ENCODE data around the gene THY1. TPM values are rescaled to one million over a fixed set of nuclear protein-coding genes. Genes with fewer than 3 reads are reported as not detected.

THY1 gene
- total and polyA plus RNA-seq, 7 donors = 0.42 to 6.4 (median 1.1) TPM

- TF ChIP-seq, protein P1, sequence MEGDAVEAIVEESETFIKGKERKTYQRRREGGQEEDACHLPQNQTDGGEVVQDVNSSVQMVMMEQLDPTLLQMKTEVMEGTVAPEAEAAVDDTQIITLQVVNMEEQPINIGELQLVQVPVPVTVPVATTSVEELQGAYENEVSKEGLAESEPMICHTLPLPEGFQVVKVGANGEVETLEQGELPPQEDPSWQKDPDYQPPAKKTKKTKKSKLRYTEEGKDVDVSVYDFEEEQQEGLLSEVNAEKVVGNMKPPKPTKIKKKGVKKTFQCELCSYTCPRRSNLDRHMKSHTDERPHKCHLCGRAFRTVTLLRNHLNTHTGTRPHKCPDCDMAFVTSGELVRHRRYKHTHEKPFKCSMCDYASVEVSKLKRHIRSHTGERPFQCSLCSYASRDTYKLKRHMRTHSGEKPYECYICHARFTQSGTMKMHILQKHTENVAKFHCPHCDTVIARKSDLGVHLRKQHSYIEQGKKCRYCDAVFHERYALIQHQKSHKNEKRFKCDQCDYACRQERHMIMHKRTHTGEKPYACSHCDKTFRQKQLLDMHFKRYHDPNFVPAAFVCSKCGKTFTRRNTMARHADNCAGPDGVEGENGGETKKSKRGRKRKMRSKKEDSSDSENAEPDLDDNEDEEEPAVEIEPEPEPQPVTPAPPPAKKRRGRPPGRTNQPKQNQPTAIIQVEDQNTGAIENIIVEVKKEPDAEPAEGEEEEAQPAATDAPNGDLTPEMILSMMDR (IDR thresholded peaks at IDR 0.05) = no peak
- Histone ChIP-seq H3K9me3 (no peaks in the 10 kb centered on the region), H3K4me3 (peak overlapping the region; percentile 84), H3K36me3 (ENCODE audit: insufficient read depth in 1 of 2, low read depth in 1 of 2) (no peaks in the 10 kb centered on the region), H3K27me3 (ENCODE audit: insufficient read depth in 3 of 3, low read length in 2 of 3) (no peaks in the 10 kb centered on the region), H3K27ac (peak overlapping the region; percentile 97), H3K4me1 (peaks cover 75% of the 10 kb centered on the region)
- 22 to 34% (median 27%) methylated on average over 12 of the region's 12 CpGs for WGBS, 3 donors
- DNase-seq = peak in 1 of 2 donors; percentile 60
- intact Hi-C loops (cut with DNase I) = no loop called here
- no peak for ATAC-seq
These were observed 45.7 kb downstream of the THY1 start for GRCh38 chr11:119377112-119377901.

GRCh38 chr11:119376197-119376847 is 46.6 kb downstream of the THY1 start:
- WGBS, 3 donors = 18 to 37% (median 24%) methylated on average over 11 of the region's 11 CpGs
- Histone ChIP-seq H3K9me3 (no peaks in the 10 kb centered on the region), H3K27me3 (ENCODE audit: insufficient read depth in 3 of 3, low read length in 2 of 3) (no peaks in the 10 kb centered on the region), H3K4me3 (peak overlapping the region; percentile 84), H3K36me3 (ENCODE audit: insufficient read depth in 1 of 2, low read depth in 1 of 2) (no peaks in the 10 kb centered on the region), H3K4me1 (peaks cover 76% of the 10 kb centered on the region), H3K27ac (peak overlapping the region; percentile 97)
- intact Hi-C loops (cut with DNase I) = no loop called here
- ATAC-seq (peak; percentile 32 to 52 (median 43)), DNase-seq (peak; percentile 61 to 86)
- TF ChIP-seq, protein P1 (IDR thresholded peaks at IDR 0.05) = no peak

DNA sequence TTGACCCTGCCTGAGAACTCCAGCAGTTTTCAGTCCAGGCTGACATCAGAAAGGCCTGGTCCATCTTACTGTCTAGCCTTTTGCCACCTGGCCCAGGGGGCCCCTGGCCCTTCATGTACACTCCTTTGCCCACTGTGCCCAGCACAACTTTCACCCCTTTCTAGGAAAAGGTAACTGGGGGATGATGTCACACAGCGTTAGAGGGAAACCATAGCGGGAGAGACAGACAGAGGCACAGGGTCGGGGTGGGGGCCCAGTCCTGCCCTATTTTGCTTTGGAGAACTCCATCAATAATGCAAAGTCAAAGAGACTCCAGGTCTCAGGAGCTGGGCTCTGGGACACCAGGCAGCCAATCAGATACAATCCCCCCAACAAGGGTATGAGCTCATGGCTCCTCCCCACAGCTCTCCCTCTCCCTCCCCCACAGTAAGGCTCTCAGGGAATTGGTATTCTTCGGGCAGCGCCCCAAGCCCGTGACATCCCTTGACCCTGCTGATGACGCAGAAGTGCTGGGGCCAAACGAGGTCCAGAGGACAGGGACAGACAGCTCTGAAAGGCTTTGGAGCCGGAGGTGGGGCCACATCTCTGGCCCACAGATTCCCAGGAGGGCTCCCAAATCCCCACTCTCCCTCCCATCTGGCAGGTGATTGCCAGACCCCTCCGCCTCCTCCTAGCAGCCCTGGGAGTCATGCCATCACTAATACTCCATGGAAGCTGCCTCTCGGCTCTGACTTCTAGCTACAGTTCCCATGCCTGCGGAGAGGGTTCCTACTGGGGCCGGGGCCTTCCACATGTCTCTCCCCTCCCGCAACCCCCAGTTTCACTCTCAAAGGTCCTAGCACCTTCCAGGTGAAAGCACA is 47.4 kb downstream of the THY1 start:
- DNase-seq (peak; percentile 85 to 95), ATAC-seq (peak; percentile 53 to 63 (median 63))
- H3K9me3 ChIP-seq = no peaks in the 10 kb centered on the region
- 17 to 25% (median 18%) methylated on average over 14 of the region's 14 CpGs for WGBS, 3 donors
- peak overlapping the region; percentile 97 for H3K27ac ChIP-seq
- TF ChIP-seq, protein P1 (IDR thresholded peaks at IDR 0.05) = no peak
- no peaks in the 10 kb centered on the region for H3K36me3 ChIP-seq (ENCODE audit: insufficient read depth in 1 of 2, low read depth in 1 of 2)
- H3K4me1 ChIP-seq = peaks cover 76% of the 10 kb centered on the region
- intact Hi-C loops (cut with DNase I) = loop anchor here (2.0 kb wide), 1 partner anchor 19 kb away; no protein-coding TSS in a partner anchor
- no peaks in the 10 kb centered on the region for H3K27me3 ChIP-seq (ENCODE audit: insufficient read depth in 3 of 3, low read length in 2 of 3)
- peak overlapping the region; percentile 84 for H3K4me3 ChIP-seq

- H3K4me1 ChIP-seq = peaks cover 75% of the 10 kb centered on the region
These were observed 48.2 kb downstream of the THY1 start for GRCh38 chr11:119374632-119375336.

More at GRCh38 chr11:119374632-119375336, 48.2 kb downstream of the THY1 start:
- ATAC-seq (no peak), DNase-seq (peak in 1 of 2 donors; percentile 73)
- H3K27me3 ChIP-seq (ENCODE audit: insufficient read depth in 3 of 3, low read length in 2 of 3) = no peaks in the 10 kb centered on the region
- no peaks in the 10 kb centered on the region for H3K9me3 ChIP-seq
- no peaks in the 10 kb centered on the region for H3K36me3 ChIP-seq (ENCODE audit: insufficient read depth in 1 of 2, low read depth in 1 of 2)
- TF ChIP-seq, protein P1 (IDR thresholded peaks at IDR 0.05) = no peak
- H3K4me3 ChIP-seq = peak overlapping the region; percentile 84
- peak overlapping the region; percentile 97 for H3K27ac ChIP-seq
- intact Hi-C loops (cut with DNase I) = loop anchor here (2.0 kb wide), 1 partner anchor 18 kb away; no protein-coding TSS in a partner anchor
- WGBS, 3 donors = 18 to 31% (median 21%) methylated on average over 11 of the region's 11 CpGs
